HL-60/S4 treated with phorbol 12-myristate 13-acetate at 8.2 ng/mL for 4 days and 3 days (cell line): ENCODE measurements around the gene KNDC1.
"Not testable (repeated sequence)": the region's sequence is repeated elsewhere in the genome, so short reads cannot be mapped to it uniquely, and the experiment has no call there.

Experiments
- in situ Hi-C: fragments of 300-500 bp; cut with MboI; formaldehyde crosslinking; loops from 2 replicates; pipeline ENCODE4 v1.15.0; 2022; ENCODE audit warnings: low sequenced_read_pairs

The KNDC1 gene

DNA sequence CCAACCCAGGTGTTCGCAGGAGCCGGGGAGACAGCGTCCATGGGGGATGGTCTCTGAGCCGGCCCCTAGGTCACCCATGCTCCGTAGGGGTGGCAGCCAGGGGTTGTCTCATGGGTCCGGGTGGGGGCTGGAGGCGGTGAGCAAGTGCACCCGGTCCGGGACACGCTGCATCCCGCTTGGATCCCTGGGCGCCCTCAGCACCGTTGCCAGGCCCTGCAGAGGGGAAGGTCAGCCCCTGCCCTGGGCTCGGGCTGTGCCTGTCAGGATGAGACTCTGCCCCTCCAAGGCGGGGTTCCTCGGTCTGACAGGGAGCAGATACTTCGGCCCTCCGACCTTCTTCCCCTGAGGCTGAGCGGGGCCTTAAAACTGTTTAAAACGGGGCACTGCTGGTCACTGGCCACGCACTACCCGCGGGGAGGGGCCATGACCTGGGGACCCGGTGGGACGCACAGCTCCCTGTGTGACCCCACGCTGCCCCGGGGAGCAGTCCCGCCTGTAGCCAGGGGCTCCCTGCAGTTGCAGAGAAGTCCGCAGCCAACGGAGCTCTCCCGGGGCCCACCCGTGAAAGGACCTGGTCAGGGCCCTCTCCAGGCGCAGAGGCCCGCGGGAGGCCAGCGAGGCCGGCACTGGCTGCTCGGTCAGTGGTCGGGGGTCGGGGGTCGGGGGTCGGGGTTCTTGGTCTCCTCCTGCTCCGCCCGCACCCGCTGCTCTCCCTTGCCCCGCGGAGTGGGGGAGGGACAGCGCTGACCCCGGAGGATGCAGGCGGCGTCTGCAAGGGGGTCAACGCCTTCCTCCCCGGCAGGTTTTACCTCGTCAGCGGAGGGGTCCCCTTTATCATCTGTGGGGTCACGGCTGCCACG, 33.4 kb upstream of the KNDC1 start:
- in situ Hi-C loops = no loop called here

GRCh38 chr10:133127291-133128125, 32.5 kb upstream of the KNDC1 start:
- in situ Hi-C loops = no loop called here

GRCh38 chr10:133128126-133129070, 31.6 kb upstream of the KNDC1 start:
- in situ Hi-C loops = no loop called here

- in situ Hi-C loops = no loop called here
Observed at GRCh38 chr10:133129071-133129858, 30.8 kb upstream of the KNDC1 start.

DNA sequence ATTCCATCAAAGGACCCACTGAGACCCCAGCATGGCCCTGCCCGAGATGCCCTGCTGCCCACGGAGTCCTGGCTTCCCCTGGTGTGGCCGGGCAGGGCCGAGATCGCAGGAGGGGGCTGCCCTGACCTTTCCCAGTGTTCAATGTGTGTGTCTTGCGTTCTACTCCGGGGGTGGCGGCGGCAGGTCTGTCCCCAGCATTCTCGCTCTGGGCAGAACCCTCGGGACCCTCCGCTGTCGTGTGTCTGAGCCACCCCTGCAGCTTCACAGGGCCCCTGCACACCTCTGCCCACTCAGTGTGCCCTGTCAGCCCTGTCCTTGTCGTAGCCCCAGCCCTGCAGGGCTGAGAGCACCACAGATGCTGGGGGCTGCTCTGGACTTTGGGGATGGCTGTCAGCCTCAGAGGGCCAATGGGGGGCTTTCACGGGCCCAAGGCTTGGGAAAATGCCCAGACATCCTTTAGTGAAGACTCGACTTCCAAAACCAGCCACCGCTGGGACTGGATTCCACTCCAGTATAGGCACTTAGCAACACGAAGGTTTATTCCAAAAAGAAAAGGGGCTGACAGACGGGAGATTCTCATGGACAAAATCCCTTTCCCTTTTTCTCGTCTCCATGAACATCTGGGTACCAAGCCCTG, 30.0 kb upstream of the KNDC1 start:
- in situ Hi-C loops = no loop called here

- in situ Hi-C loops = no loop called here
Observed at GRCh38 chr10:133130602-133131001, 29.4 kb upstream of the KNDC1 start.

DNA sequence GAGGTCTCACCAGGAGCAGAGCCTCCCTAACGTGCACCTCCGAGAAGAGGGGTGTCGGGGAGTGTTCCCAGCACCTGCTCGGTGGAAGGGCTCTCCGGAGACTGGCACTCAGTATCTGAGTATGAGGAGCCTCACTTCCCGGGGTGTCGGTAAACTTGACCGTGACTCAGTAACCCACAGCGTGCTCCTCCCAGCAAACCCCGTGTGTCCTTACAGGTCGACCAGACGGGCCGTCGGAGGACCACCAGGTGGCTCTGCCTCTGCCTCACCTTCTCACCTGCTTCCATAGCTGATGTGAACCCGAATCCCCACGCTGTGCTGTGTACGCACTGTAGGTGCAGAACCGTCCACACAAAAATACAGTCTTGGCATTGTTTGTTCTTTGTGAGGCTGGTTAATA, 29.0 kb upstream of the KNDC1 start:
- in situ Hi-C loops = no loop called here

DNA sequence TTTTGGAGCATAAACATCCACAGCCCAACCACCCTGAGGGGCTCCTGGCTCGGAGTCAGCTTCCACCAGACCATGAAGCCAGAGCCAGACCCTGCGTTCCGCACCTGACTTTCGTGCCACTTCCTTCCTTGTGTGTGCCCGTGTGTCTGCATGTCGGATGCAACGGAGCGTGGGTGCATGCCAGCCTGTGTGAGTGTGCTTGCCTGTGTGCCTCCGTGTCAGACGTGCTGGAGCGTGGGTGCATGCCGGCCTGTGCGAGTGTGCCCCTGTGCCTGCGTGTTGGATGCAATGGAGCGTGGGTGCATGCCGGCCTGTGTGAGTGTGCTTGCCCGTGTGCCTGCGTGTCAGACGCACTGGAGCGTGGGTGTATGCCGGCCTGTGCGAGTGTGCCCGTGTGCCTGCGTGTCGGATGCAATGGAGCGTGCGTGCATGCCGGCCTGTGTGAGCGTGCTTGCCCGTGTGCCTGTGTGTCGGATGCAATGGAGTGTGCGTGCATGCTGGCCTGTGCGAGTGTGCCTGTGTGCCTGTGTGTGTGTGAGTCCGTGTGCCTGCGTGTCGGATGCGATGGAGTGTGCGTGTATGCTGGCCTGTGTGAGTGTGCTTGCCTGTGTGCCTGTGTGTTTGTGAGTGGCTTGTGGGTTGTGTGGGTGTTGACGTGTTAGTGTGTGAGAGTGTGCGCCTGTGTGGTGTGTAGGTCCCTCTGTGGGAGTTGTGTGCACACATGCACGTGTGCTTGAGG, 28.1 kb upstream of the KNDC1 start:
- in situ Hi-C loops = no loop called here

- in situ Hi-C loops = no loop called here
Observed at GRCh38 chr10:133132473-133133291, 27.3 kb upstream of the KNDC1 start.

DNA sequence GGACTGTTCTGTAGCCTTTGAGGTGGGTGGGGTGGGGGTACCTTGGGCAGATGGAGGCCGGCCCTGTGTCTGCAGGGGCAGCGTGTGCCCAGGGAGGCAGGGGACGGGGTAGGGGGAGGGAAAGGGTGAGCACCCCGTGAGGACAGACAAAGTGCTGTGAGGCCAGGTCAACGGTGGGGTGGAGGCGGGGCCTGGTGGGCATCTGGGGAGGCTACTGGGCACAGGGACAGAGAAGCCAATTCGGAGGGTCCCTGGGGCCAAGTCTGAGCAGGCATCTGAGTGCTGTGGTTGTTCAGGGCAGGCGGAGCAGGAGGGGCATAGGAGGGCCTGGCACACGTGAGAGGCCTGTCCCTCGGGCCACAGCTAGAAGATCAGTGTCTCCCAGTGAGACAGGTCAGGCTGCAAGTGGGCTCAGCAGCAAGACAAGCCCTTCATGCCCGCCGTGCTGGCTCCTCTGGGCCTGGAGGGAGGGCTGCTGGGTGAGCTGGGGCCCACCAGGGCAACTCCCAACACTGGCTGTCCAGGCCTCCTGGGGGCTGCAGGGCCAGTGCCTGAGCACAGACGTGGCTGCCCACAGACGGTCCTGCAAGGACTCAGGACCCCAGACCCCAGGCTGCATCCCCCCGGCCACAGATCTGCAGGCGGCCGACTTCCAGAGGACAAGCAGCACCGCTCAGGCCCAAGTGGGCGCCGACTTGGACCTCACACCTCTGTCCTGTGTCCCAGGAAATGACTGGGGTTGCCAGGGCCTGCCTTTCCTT, 26.4 kb upstream of the KNDC1 start:
- in situ Hi-C loops = no loop called here

GRCh38 chr10:133134411-133135115, 25.5 kb upstream of the KNDC1 start:
- in situ Hi-C loops = no loop called here

DNA sequence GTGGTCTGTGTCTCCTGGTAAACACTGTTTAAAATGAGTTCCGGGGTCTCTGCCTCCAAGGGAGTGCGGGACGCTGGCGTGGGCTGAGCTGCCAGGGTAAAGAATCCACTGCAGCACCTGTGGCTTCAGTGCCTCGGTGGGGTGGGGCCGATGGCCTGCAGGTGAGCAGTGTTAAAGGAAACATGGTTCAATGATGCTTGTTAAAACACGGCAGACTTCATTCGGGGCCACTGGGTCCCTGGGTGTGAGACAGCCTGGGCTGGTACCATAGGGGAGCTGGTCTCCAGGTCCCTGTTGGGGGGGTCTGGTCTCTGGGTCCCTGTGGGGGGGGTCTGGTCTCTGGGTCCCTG, 24.9 kb upstream of the KNDC1 start:
- in situ Hi-C loops = no loop called here

DNA sequence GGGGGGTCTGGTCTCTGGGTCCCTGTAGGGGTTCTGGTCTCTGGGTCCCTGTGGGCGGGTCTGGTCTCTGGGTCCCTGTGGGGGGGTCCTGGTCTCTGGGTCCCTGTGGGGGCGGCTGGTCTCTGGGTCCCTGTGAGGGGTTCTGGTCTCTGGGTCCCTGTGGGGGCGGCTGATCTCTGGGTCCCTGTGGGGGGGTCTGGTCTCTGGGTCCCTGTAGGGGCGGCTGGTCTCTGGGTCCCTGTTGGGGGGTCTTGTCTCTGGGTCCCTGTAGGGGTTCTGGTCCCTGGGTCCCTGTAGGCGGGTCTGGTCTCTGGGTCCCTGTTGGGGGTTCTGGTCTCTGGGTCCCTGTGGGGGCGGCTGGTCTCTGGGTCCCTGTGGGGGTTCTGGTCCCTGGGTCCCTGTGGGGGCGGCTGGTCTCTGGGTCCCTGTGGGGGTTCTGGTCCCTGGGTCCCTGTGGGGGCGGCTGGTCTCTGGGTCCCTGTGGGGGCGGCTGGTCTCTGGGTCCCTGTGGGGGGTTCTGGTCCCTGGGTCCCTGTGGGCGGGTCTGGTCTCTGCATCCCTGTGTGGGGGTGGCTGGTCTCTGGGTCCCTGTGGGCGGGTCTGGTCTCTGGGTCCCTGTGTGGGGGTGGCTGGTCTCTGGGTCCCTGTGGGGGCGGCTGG, 22.4 kb upstream of the KNDC1 start:
- in situ Hi-C loops = not testable (repeated sequence)

DNA sequence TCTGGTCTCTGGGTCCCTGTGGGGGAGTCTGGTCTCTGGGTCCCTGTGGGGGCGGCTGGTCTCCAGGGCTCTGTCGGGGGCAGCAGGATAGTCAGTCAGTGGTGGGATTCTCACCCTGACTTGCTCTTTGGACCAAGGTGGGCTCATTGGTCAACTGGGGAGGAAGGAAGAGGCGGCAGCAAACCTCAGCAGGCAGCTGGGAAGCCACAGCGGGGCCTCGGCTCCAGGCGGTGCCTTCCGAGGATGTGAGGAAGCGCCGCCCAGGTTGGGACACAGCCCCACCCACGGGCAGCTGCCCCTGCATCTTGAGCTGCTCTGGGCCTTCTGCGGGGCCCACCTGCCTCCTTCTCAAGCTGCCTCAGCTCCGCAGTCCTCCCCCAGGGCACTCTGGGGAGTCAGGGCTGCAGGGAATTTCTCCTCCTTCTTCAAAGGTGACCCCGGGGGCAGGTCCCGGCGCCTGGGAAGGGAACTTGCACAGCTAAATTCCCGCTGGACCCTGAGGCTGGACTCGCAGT, 20.4 kb upstream of the KNDC1 start:
- in situ Hi-C loops = no loop called here

DNA sequence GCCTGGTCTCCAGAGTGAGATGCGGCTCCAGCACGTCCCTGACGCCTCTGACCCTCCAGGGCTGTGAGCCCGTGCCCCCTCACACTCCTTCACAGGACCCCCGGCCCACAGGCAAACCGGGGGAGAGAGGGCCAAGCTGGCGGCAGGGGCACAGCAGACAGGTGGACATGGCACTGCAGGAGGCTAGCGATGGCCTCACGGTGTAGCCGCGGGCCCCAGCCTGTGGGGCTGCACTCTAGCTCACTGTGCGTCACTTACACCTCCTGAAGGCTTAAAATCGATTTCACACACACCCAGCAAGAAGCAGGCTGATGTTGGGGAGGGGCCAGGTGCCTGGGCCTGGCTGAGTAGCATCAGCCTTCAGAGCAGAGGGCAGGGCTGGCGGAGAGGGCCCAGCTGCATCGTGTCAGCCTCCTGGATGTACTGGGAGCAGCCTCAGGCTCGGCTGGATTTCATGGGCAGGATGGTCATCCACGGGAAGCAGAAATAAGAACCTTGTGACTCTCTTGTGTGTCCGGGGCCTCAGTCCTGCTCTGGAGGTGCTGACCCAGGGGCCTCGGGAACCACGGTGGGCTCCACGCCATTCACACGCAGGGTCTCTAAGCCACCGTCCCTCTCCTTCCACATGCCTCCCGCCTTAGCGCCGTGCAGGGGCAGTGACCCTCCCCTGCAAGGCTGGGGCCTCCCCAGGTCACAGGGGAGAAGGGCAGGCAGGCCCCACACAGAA, 19.4 kb upstream of the KNDC1 start:
- in situ Hi-C loops = no loop called here
